Adipocyte (in vitro differentiated cells): ENCODE measurements around the gene IGSF3.
"Not testable (repeated sequence)": the region's sequence is repeated elsewhere in the genome, so short reads cannot be mapped to it uniquely, and the experiment has no call there.

Experiments
- DNase-seq: peaks from one replicate; pipeline ENCODE4 v3.0.0-alpha.2; 2015; ENCODE audit warnings: low read depth
- H3K27me3 ChIP-seq: replicated peaks from 2 replicates; pipeline ENCODE4 v1.7.0; 2013; ENCODE audit warnings: mild to moderate bottlenecking, low read length, moderate library complexity; ENCODE audit not compliant: control insufficient read depth, insufficient read depth
- H3K36me3 ChIP-seq: 2 replicates; pipeline ENCODE4 v1.7.0; 2013; ENCODE audit warnings: low read length, mild to moderate bottlenecking, moderate library complexity; ENCODE audit not compliant: control insufficient read depth, insufficient read depth, severe bottlenecking
- H3K4me1 ChIP-seq: 2 replicates; pipeline ENCODE4 v1.7.0; 2013; ENCODE audit warnings: mild to moderate bottlenecking, low read length, moderate library complexity; ENCODE audit not compliant: control insufficient read depth, insufficient read depth
- H3K4me3 ChIP-seq: 2 replicates; pipeline ENCODE4 v1.7.0; 2013; ENCODE audit warnings: mild to moderate bottlenecking, low read length, moderate library complexity
- H3K9ac ChIP-seq: 2 replicates; pipeline ENCODE4 v1.7.0; 2013; ENCODE audit warnings: mild to moderate bottlenecking, low read length, moderate library complexity
- H3K9me3 ChIP-seq: 2 replicates; pipeline ENCODE4 v1.7.0; 2013; ENCODE audit warnings: mild to moderate bottlenecking, low read length, moderate library complexity; ENCODE audit not compliant: control insufficient read depth

Gene IGSF3

GRCh38 chr1:116657836-116658235 is 9.7 kb downstream of the IGSF3 start:
- not testable (repeated sequence) for H3K4me1 ChIP-seq, DNase-seq, H3K4me3 ChIP-seq

GRCh38 chr1:116654351-116654750 is 13.2 kb downstream of the IGSF3 start:
- no peak for DNase-seq
- H3K27me3 ChIP-seq, result peaks cover 5% of the 10 kb centered on the region
- no peaks in the 10 kb centered on the region for H3K9me3 ChIP-seq
- H3K36me3 ChIP-seq, result no peaks in the 10 kb centered on the region
- H3K4me3 ChIP-seq, result no peak overlapping the region
- H3K9ac ChIP-seq, result no peak overlapping the region
- no peaks in the 10 kb centered on the region for H3K4me1 ChIP-seq

More at GRCh38 chr1:116657836-116658235, 9.7 kb downstream of the IGSF3 start:
- not testable (repeated sequence) for H3K9me3 ChIP-seq, H3K36me3 ChIP-seq, H3K9ac ChIP-seq, H3K27me3 ChIP-seq

- H3K4me1 ChIP-seq, H3K9ac ChIP-seq, DNase-seq, H3K27me3 ChIP-seq, H3K36me3 ChIP-seq, H3K9me3 ChIP-seq, H3K4me3 ChIP-seq: not testable (repeated sequence)
Measured at GRCh38 chr1:116652598-116652997, 14.9 kb downstream of the IGSF3 start.

- not testable (repeated sequence) for H3K36me3 ChIP-seq, H3K4me1 ChIP-seq, H3K9me3 ChIP-seq, H3K9ac ChIP-seq, DNase-seq, H3K27me3 ChIP-seq, H3K4me3 ChIP-seq
Measured at GRCh38 chr1:116650781-116651180, 16.8 kb downstream of the IGSF3 start.

- not testable (repeated sequence) for H3K27me3 ChIP-seq, H3K4me1 ChIP-seq, DNase-seq, H3K4me3 ChIP-seq, H3K9me3 ChIP-seq, H3K9ac ChIP-seq, H3K36me3 ChIP-seq
Measured at GRCh38 chr1:116649041-116649440, 18.5 kb downstream of the IGSF3 start.

- not testable (repeated sequence) for H3K4me3 ChIP-seq, H3K9me3 ChIP-seq, H3K9ac ChIP-seq, H3K4me1 ChIP-seq, DNase-seq, H3K36me3 ChIP-seq, H3K27me3 ChIP-seq
Measured at GRCh38 chr1:116648325-116648724, 19.2 kb downstream of the IGSF3 start.

- not testable (repeated sequence) for H3K4me3 ChIP-seq, H3K9ac ChIP-seq, DNase-seq, H3K4me1 ChIP-seq, H3K36me3 ChIP-seq, H3K27me3 ChIP-seq, H3K9me3 ChIP-seq
Measured at GRCh38 chr1:116647186-116647585, 20.3 kb downstream of the IGSF3 start.

GRCh38 chr1:116646673-116647170 is 20.8 kb downstream of the IGSF3 start:
- H3K9ac ChIP-seq, H3K4me3 ChIP-seq, H3K36me3 ChIP-seq, H3K4me1 ChIP-seq, H3K9me3 ChIP-seq, H3K27me3 ChIP-seq, DNase-seq: not testable (repeated sequence)

GRCh38 chr1:116645802-116646672 is 21.5 kb downstream of the IGSF3 start:
- H3K9ac ChIP-seq, H3K27me3 ChIP-seq, DNase-seq, H3K36me3 ChIP-seq, H3K4me1 ChIP-seq, H3K9me3 ChIP-seq, H3K4me3 ChIP-seq: not testable (repeated sequence)

GRCh38 chr1:116644993-116645392 is 22.5 kb downstream of the IGSF3 start:
- H3K27me3 ChIP-seq, H3K9ac ChIP-seq, H3K36me3 ChIP-seq, H3K4me1 ChIP-seq, H3K9me3 ChIP-seq, DNase-seq, H3K4me3 ChIP-seq: not testable (repeated sequence)

- H3K4me1 ChIP-seq, H3K9me3 ChIP-seq, H3K4me3 ChIP-seq, H3K27me3 ChIP-seq, H3K36me3 ChIP-seq, H3K9ac ChIP-seq: not testable (repeated sequence)
- peak; percentile 48 for DNase-seq
Measured at GRCh38 chr1:116644096-116644495, 23.4 kb downstream of the IGSF3 start.

GRCh38 chr1:116643281-116643751 is 24.2 kb downstream of the IGSF3 start:
- H3K9ac ChIP-seq, H3K4me1 ChIP-seq, H3K36me3 ChIP-seq, H3K4me3 ChIP-seq, H3K27me3 ChIP-seq, H3K9me3 ChIP-seq: not testable (repeated sequence)
- DNase-seq, result peak; percentile 26
